T1000 (cell line): ENCODE results near the gene KCNAB3.
A peak's percentile ranks its signal among the peaks of the same experiment; 100 is the strongest.

Source experiments
- DNase-seq: peaks from one replicate; lab custom pipeline; 2025; ENCODE audit warnings: mixed read lengths; lab: John Stamatoyannopoulos, UW

Gene KCNAB3

GRCh38 chr17:7897773-7898172 lies 31.9 kb downstream of the KCNAB3 start:
- DNase-seq, result no peak

GRCh38 chr17:7897090-7897489 lies 32.6 kb downstream of the KCNAB3 start:
- no peak for DNase-seq

- no peak for DNase-seq
Measured at GRCh38 chr17:7894866-7895265, 34.8 kb downstream of the KCNAB3 start.

- no peak for DNase-seq
Measured at GRCh38 chr17:7894226-7894625, 35.4 kb downstream of the KCNAB3 start.

- no peak for DNase-seq
Measured at GRCh38 chr17:7893187-7893880, 36.3 kb downstream of the KCNAB3 start.

GRCh38 chr17:7889166-7889955 lies 40.3 kb downstream of the KCNAB3 start:
- DNase-seq, result peak; percentile 80

- no peak for DNase-seq
Measured at GRCh38 chr17:7888184-7888920, 41.3 kb downstream of the KCNAB3 start, which contains the start of gene CHD3. Gene CHD3, plus strand, starts transcription at chr17:7888789. Its CDS starts 212 bp downstream, at chr17:7889001.

- peak; percentile 91 for DNase-seq
Measured at GRCh38 chr17:7887482-7888183, 42.0 kb downstream of the KCNAB3 start.

- DNase-seq, result no peak
Measured at GRCh38 chr17:7887038-7887481, 42.6 kb downstream of the KCNAB3 start.

GRCh38 chr17:7886227-7887037 lies 43.2 kb downstream of the KCNAB3 start:
- DNase-seq, result no peak

GRCh38 chr17:7885367-7886226 lies 44.1 kb downstream of the KCNAB3 start:
- DNase-seq, result peak; percentile 21

- no peak for DNase-seq
Measured at GRCh38 chr17:7884581-7885366, 44.9 kb downstream of the KCNAB3 start.

- DNase-seq, result no peak
Measured at GRCh38 chr17:7883781-7884386, 45.8 kb downstream of the KCNAB3 start.

GRCh38 chr17:7882629-7883028 lies 47.0 kb downstream of the KCNAB3 start:
- DNase-seq, result no peak

GRCh38 chr17:7882068-7882467 lies 47.6 kb downstream of the KCNAB3 start:
- DNase-seq, result no peak

GRCh38 chr17:7881276-7882054 lies 48.2 kb downstream of the KCNAB3 start:
- no peak for DNase-seq

- no peak for DNase-seq
Measured at GRCh38 chr17:7880076-7880868, 49.4 kb downstream of the KCNAB3 start.
